Suprapubic skin (tissue), 4 donors: ENCODE data around the gene ZCCHC24. TPM values are rescaled to one million over a fixed set of nuclear protein-coding genes. Genes with fewer than 3 reads are reported as not detected.

ENCODE experiments used
- DNase-seq, 2 donors: peaks; one replicate each; pipeline ENCODE4 v3.0.0-alpha.2; 2019; ENCODE audit warnings: low spot score in 2 of 2
- H3K27ac ChIP-seq: fragments of 200-600 bp; sonication (generic); one replicate; pipeline ENCODE4 v1.5.1; 2019
- H3K27me3 ChIP-seq: fragments of 200-600 bp; sonication (generic); one replicate; pipeline ENCODE4 v1.5.1; 2019
- H3K36me3 ChIP-seq: fragments of 200-600 bp; sonication (generic); one replicate; pipeline ENCODE4 v1.5.1; 2019
- H3K4me1 ChIP-seq: fragments of 200-600 bp; sonication (generic); one replicate; pipeline ENCODE4 v1.5.1; 2019
- H3K4me3 ChIP-seq: fragments of 200-600 bp; sonication (generic); one replicate; pipeline ENCODE4 v1.5.1; 2019; ENCODE audit warnings: mild to moderate bottlenecking
- H3K9me3 ChIP-seq: fragments of 200-600 bp; sonication (generic); one replicate; pipeline ENCODE4 v1.5.1; 2019
- EP300 ChIP-seq: sonication (generic); formaldehyde crosslinking; IDR thresholded peaks from one replicate; pipeline ENCODE4 v1.6.1; 2017; ENCODE audit warnings: antibody characterized with exemption
- POLR2A ChIP-seq, 2 donors: fragments of 450-650 bp; IDR thresholded peaks; one replicate each; pipeline ENCODE4 v1.6.1; 2017; ENCODE audit warnings: antibody characterized with exemption in 2 of 2, mild to moderate bottlenecking in 2 of 2, moderate library complexity in 2 of 2
- POLR2AphosphoS5 ChIP-seq, 3 donors: sonication (generic); formaldehyde crosslinking; IDR thresholded peaks; one replicate each; pipeline ENCODE4 v1.6.1; 2017; ENCODE audit warnings: antibody characterized with exemption in 3 of 3
- WGBS: methylation state at CpG from one replicate; pipeline ENCODE4 v1.1.5; 2018; 5-methylcytosine and 5-hydroxymethylcytosine counted together
- total RNA-seq, 4 donors: library from RNA; depleted of rRNA; stranded (reverse); fragments of >200 nt; gene quantifications; one replicate each; pipeline ENCODE4 v1.1.0, GENCODE V29; 2016
- TF ChIP-seq, protein P1 (sequence below), 2 donors: fragments of 200-600 bp in 1 of 2; fragments of 450-650 bp in 1 of 2; sonication (generic) in 1 of 2; IDR thresholded peaks; one replicate each; pipeline ENCODE4 v1.5.1; 2016 to 2019; ENCODE audit warnings: antibody characterized with exemption in 2 of 2, mild to moderate bottlenecking in 1 of 2, moderate library complexity in 1 of 2

ZCCHC24 gene
- total RNA-seq, 4 donors from 2014 or later, result 8.9 to 17.3 (median 12.8) TPM

DNA sequence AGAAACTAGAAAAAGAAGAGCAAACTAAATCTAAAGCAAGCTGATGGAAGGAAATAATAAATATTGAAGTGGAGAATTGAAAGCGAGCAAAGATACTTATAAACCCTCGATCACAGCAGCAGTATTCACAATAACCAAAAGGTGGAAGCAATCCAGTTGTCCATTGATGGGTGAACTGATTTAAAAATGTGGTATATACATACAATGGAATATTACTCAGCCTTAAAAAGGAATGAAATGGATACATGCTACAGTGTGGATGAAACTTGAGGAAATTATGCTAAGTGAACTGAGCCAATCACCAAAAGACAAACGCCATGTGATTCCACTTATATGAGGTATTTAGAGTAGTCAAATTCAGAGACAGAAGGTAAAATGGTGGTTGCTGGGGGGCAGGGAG is 17.5 kb downstream of the ZCCHC24 start:
- no peaks in the 10 kb centered on the region for H3K9me3 ChIP-seq
- H3K4me1 ChIP-seq, result peaks cover 31% of the 10 kb centered on the region
- no peak overlapping the region for H3K4me3 ChIP-seq
- 98% methylated on average over 3 of the region's 3 CpGs for WGBS
- peaks cover 18% of the 10 kb centered on the region for H3K36me3 ChIP-seq
- DNase-seq, result no peak
- H3K27ac ChIP-seq, result no peak overlapping the region
- TF ChIP-seq EP300 (no peak), POLR2AphosphoS5 (IDR thresholded peaks at IDR 0.05) (no peak), POLR2A (IDR thresholded peaks at IDR 0.05) (no peak)
- TF ChIP-seq, protein P1, sequence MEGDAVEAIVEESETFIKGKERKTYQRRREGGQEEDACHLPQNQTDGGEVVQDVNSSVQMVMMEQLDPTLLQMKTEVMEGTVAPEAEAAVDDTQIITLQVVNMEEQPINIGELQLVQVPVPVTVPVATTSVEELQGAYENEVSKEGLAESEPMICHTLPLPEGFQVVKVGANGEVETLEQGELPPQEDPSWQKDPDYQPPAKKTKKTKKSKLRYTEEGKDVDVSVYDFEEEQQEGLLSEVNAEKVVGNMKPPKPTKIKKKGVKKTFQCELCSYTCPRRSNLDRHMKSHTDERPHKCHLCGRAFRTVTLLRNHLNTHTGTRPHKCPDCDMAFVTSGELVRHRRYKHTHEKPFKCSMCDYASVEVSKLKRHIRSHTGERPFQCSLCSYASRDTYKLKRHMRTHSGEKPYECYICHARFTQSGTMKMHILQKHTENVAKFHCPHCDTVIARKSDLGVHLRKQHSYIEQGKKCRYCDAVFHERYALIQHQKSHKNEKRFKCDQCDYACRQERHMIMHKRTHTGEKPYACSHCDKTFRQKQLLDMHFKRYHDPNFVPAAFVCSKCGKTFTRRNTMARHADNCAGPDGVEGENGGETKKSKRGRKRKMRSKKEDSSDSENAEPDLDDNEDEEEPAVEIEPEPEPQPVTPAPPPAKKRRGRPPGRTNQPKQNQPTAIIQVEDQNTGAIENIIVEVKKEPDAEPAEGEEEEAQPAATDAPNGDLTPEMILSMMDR (IDR thresholded peaks at IDR 0.05), result no peak
- no peaks in the 10 kb centered on the region for H3K27me3 ChIP-seq

DNA sequence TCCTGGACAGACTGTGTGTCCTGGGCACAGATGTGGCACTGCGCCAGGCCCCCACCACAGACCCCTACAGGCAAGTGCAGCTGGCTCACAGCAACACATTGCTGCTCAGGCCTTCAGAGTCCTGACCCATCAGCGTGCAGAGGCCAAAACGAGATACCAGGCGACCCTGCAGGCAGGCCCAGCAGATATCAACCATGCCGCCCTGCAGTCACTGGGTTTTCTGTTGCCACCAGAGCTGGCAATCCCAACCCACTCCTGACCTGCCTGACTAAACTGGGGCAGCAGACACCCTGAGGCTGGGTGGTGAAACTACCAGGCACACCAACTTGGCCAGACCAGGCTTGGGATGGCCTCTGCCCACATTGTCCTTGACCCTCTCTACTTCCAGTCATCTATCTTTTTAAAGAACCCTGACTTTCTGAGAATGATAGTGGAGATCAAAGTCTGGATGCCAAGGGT is 20.3 kb downstream of the ZCCHC24 start:
- peaks cover 47% of the 10 kb centered on the region for H3K4me1 ChIP-seq
- no peak overlapping the region for H3K27ac ChIP-seq
- H3K36me3 ChIP-seq, result peaks cover 10% of the 10 kb centered on the region
- no peak for DNase-seq
- H3K9me3 ChIP-seq, result no peaks in the 10 kb centered on the region
- H3K4me3 ChIP-seq, result no peak overlapping the region
- H3K27me3 ChIP-seq, result no peaks in the 10 kb centered on the region
- TF ChIP-seq POLR2AphosphoS5 (IDR thresholded peaks at IDR 0.05) (no peak), EP300 (no peak), POLR2A (IDR thresholded peaks at IDR 0.05) (no peak)
- TF ChIP-seq, protein P1 (IDR thresholded peaks at IDR 0.05), result no peak
- WGBS, result 100% methylated on average over 1 of the region's 5 CpGs

DNA sequence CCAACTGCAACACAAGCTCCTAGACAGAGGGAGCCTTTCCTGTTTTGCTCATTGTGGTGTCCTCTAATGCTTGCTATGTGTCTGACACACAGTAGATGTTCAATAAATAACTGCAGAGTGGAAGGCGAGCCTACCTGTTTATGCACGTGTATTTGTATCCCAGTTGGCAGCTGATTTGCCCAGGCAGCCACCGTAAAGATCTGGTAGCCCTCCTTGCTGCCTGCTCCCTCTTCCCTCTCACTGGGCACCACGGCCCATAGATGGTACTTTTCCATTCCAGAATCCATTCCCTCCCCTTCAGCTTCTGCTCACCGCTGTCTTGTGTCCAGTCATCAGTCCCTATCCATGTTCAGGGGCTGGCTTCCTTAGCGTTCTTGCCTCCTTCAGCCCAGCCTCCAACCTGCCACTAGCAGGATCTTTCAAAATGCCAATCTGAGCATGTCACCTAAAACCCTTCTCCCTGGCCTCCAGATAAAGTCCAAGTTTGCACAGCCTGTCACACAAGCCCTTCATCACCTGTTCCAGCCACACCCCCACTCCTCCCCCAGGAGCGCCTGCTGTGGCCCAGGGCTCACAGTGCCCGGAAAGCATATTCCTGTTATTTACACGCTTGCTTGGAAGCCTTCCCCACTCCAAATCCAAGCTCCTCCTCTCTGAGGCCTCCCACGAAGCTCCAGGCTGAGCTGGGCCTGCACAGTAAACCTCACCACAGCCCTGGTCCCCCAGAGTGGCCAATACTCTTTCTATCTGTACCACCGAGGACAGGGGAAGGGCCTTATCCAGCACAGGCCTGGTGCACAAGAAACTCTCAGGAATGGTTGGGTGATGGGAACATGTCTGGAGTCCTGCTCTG is 21.0 kb downstream of the ZCCHC24 start:
- Histone ChIP-seq H3K4me3 (no peak overlapping the region), H3K27me3 (no peaks in the 10 kb centered on the region), H3K9me3 (no peaks in the 10 kb centered on the region), H3K36me3 (peaks cover 3% of the 10 kb centered on the region), H3K4me1 (peaks cover 54% of the 10 kb centered on the region), H3K27ac (no peak overlapping the region)
- WGBS, result 60% methylated on average over 11 of the region's 11 CpGs
- no peak for TF ChIP-seq POLR2A (IDR thresholded peaks at IDR 0.05)
- TF ChIP-seq EP300, result no peak
- TF ChIP-seq POLR2AphosphoS5 (IDR thresholded peaks at IDR 0.05), result no peak
- TF ChIP-seq, protein P1 (IDR thresholded peaks at IDR 0.05), result no peak
- no peak for DNase-seq

DNA sequence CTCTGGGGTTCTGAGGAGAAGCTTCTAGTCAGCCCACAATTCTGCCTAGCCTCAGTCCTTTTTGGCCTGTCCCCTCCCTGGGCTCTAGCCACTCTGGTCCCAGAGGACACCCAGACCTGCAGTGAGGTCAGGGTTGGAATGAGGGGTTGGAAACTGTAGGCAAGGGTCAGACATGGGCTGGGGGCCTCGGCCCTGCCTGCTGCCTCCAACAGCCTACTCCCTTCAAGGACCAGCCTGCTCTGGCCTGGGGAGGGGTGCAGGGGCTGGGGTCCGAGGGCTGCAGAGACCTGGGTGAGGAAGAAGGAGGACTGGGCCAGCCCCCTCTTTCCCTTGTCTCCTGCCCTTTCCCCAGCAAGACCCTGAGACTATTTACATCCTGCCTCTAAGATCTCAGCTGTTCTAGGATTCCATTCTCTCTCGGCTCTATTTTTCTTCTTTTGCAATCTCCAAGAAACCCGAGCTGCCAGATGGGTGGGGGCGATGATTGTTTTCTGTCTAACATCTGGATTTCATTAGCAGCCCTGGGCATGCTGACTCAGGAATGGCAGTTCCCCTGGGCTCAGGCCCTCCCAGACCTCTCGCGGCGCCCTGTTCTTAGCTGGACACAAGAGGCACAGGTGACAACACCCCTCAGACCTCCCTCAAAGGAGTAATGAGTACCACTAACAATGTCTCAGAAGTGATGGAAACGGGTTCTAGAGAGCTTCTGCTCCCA is 23.1 kb downstream of the ZCCHC24 start:
- peak overlapping the region; percentile 63 for H3K27ac ChIP-seq
- H3K4me3 ChIP-seq, result no peak overlapping the region
- peak in 2 of 3 donors; percentile 64 to 79 for TF ChIP-seq POLR2AphosphoS5 (IDR thresholded peaks at IDR 0.05)
- TF ChIP-seq, protein P1 (IDR thresholded peaks at IDR 0.05), result no peak
- peaks cover 74% of the 10 kb centered on the region for H3K4me1 ChIP-seq
- no peaks in the 10 kb centered on the region for H3K27me3 ChIP-seq
- 57% methylated on average over 9 of the region's 9 CpGs for WGBS
- no peaks in the 10 kb centered on the region for H3K9me3 ChIP-seq
- peaks cover 2% of the 10 kb centered on the region for H3K36me3 ChIP-seq
- DNase-seq, result peak in 1 of 2 donors; percentile 93
